A549 (cell line): Measurements from ENCODE around the gene CTCF. TPM values are rescaled to one million over a fixed set of nuclear protein-coding genes. Genes with fewer than 3 reads are reported as not detected.

Source experiments
- ATAC-seq, 2 experiments: fragments of 200-7000 bp in 1 of 2; fragments of >200 bp in 1 of 2; cut with Nextera tagmentation in 1 of 2; cut with Tn5 transposase in 1 of 2; 3 replicates each; pipeline versions ENCODE4 v1.8.0 to v1.9.1; 2018 to 2020; ENCODE audit warnings: mild to moderate bottlenecking in 1 of 2, moderate library complexity in 1 of 2
- CTCF ChIA-PET: fragments of 300-600 bp; sonication (Branson Sonifier 250); formaldehyde crosslinking; extraction: SDS; loops from one replicate; lab custom pipeline; 2021; ENCODE audit warnings: antibody characterized with exemption, inconsistent platforms; lab: Yijun Ruan, JAX
- POLR2A ChIA-PET: fragments of 350-600 bp; formaldehyde crosslinking; extraction: SDS; loops from one replicate; lab custom pipeline; 2021; ENCODE audit warnings: antibody characterized with exemption, inconsistent platforms; lab: Yijun Ruan, JAX
- DNase-seq, 2 experiments: peaks; one replicate each; pipeline versions ENCODE4 v3.0.0 to v3.0.0-alpha.2; 2011 to 2016; ENCODE audit warnings: low read depth in 1 of 2, low spot score in 1 of 2
- FAIRE-seq: peaks from 2 replicates; lab custom pipeline; 2011; peaks lifted over from hg19 to GRCh38; lab: Jason Lieb, UNC
- H3K27ac ChIP-seq, 2 experiments: fragments of >200 bp; sonication (Bioruptor Twin); formaldehyde crosslinking; 3 replicates each; pipeline ENCODE4 v1.5.1; 2016 to 2017
- H3K4me1 ChIP-seq: fragments of >200 bp; sonication (Bioruptor Twin); formaldehyde crosslinking; 3 replicates; pipeline ENCODE4 v1.6.1; 2016
- H3K4me2 ChIP-seq: fragments of >200 bp; sonication (Bioruptor Twin); formaldehyde crosslinking; 3 replicates; pipeline ENCODE4 v1.6.1; 2016
- H3K4me3 ChIP-seq: fragments of >200 bp; sonication (Bioruptor Twin); formaldehyde crosslinking; 3 replicates; pipeline ENCODE4 v1.5.1; 2016
- H3K9me3 ChIP-seq: fragments of >200 bp; sonication (Bioruptor Twin); formaldehyde crosslinking; 3 replicates; pipeline ENCODE4 v1.6.1; 2016
- BHLHE40 ChIP-seq: IDR thresholded peaks from 2 replicates; pipeline ENCODE4 v1.6.1; 2012; ENCODE audit warnings: low read depth, low read length, inconsistent platforms
- EHF ChIP-seq: fragments of 250-450 bp; sonication (Bioruptor Pico); IDR thresholded peaks from 2 replicates; pipeline ENCODE4 v1.5.0; 2020; ENCODE audit warnings: mild to moderate bottlenecking
- EP300 ChIP-seq, 2 experiments: fragments of >200 bp; sonication (Bioruptor Twin); formaldehyde crosslinking; IDR thresholded peaks; 2 replicates in 1 of 2; 3 replicates in 1 of 2; pipeline ENCODE4 v1.6.1; 2016 to 2017
- ESRRA ChIP-seq: fragments of 150-350 bp; IDR thresholded peaks from 2 replicates; pipeline ENCODE4 v1.6.1; 2014; ENCODE audit warnings: mild to moderate bottlenecking, low read length, borderline replicate concordance
- FOSL2 ChIP-seq, 2 experiments: fragments of 450-650 bp in 1 of 2; fragments of >200 bp in 1 of 2; sonication (Bioruptor Twin) in 1 of 2; formaldehyde crosslinking; IDR thresholded peaks; 2 replicates each; pipeline versions ENCODE4 v1.5.0 to v1.6.1; 2016 to 2020; ENCODE audit warnings: mild to moderate bottlenecking in 1 of 2, moderate library complexity in 1 of 2
- HOXA7 ChIP-seq: fragments of 250-450 bp; sonication (Bioruptor Pico); IDR thresholded peaks from 2 replicates; pipeline ENCODE4 v1.5.0; 2020; ENCODE audit warnings: mild to moderate bottlenecking, moderate library complexity
- HOXB13 ChIP-seq: fragments of 250-450 bp; sonication (Bioruptor Pico); IDR thresholded peaks from 2 replicates; pipeline ENCODE4 v1.5.0; 2020; ENCODE audit warnings: low read depth, mild to moderate bottlenecking, moderate library complexity
- JUN ChIP-seq, 2 experiments: fragments of >200 bp; sonication (Bioruptor Twin); formaldehyde crosslinking; IDR thresholded peaks; 2 replicates in 1 of 2; 3 replicates in 1 of 2; pipeline ENCODE4 v1.6.1; 2016 to 2017
- KDM5A ChIP-seq: fragments of 200-600 bp; sonication (generic); IDR thresholded peaks from 2 replicates; pipeline ENCODE4 v1.6.1; 2016; ENCODE audit warnings: antibody characterized with exemption, mild to moderate bottlenecking
- MAZ ChIP-seq: fragments of 150-350 bp; IDR thresholded peaks from 2 replicates; pipeline ENCODE4 v1.6.1; 2014; ENCODE audit warnings: antibody characterized with exemption, low read depth, low read length, borderline replicate concordance
- MYC ChIP-seq: IDR thresholded peaks from 2 replicates; pipeline ENCODE4 v1.6.1; 2012; ENCODE audit warnings: mild to moderate bottlenecking, inconsistent platforms, low read length, improper control_type of control experiment, borderline replicate concordance
- POLR2AphosphoS2 ChIP-seq: conservative IDR thresholded peaks from 2 replicates; pipeline ENCODE4 v1.6.1; 2012; ENCODE audit warnings: low read length, improper control_type of control experiment, inconsistent platforms
- RAD21 ChIP-seq, 2 experiments: fragments of >200 bp in 1 of 2; sonication (Bioruptor Twin) in 1 of 2; formaldehyde crosslinking in 1 of 2; IDR thresholded peaks in 1 of 2; conservative IDR thresholded peaks in 1 of 2; 2 replicates in 1 of 2; 3 replicates in 1 of 2; pipeline ENCODE4 v1.6.1; 2012 to 2018; ENCODE audit warnings: inconsistent platforms in 1 of 2
- RCOR1 ChIP-seq: fragments of 150-350 bp; IDR thresholded peaks from 2 replicates; pipeline ENCODE4 v1.6.1; 2014; ENCODE audit warnings: antibody characterized with exemption, low read length, low read depth
- SREBF2 ChIP-seq: fragments of 450-650 bp; IDR thresholded peaks from 2 replicates; pipeline ENCODE4 v1.6.1; 2014; ENCODE audit warnings: mild to moderate bottlenecking, moderate library complexity
- ZC3H11A ChIP-seq: fragments of 450-650 bp; IDR thresholded peaks from 2 replicates; pipeline ENCODE4 v1.6.1; 2014; ENCODE audit warnings: antibody characterized with exemption, mild to moderate bottlenecking
- WGBS: methylation state at CpG from one replicate; pipeline ENCODE4 v1.1.6; 2017; ENCODE audit errors: missing lambda C conversion rate; 5-methylcytosine and 5-hydroxymethylcytosine counted together
- polyA plus RNA-seq, 4 experiments: library from polyadenylated mRNA; depleted of rRNA in 3 of 4; stranded (reverse); fragments of >200 nt; fragmentation: RNase III in 1 of 4; extraction: RNeasy Plus Mini Kit Qiagen cat#74134 plus additional on column Dnase treatment in 1 of 4; gene quantifications; 2 replicates in 3 of 4; 3 replicates in 1 of 4; pipeline ENCODE4 v1.2.3, GENCODE V29; 2011 to 2017
- TF ChIP-seq, protein P1 (sequence below): fragments of 200-600 bp; sonication (generic); IDR thresholded peaks from 2 replicates; pipeline ENCODE4 v1.6.1; 2016; ENCODE audit warnings: antibody characterized with exemption, mild to moderate bottlenecking, moderate library complexity
- TF ChIP-seq, protein P2 (sequence below): fragments of 150-350 bp; IDR thresholded peaks from 2 replicates; pipeline ENCODE4 v1.6.1; 2014; ENCODE audit warnings: low read depth, mild to moderate bottlenecking, low read length

The CTCF gene
- polyA plus RNA-seq, 2 of the 4 experiments (the other 2 are of a cell fraction), result 42.5 to 58.4 TPM

DNA sequence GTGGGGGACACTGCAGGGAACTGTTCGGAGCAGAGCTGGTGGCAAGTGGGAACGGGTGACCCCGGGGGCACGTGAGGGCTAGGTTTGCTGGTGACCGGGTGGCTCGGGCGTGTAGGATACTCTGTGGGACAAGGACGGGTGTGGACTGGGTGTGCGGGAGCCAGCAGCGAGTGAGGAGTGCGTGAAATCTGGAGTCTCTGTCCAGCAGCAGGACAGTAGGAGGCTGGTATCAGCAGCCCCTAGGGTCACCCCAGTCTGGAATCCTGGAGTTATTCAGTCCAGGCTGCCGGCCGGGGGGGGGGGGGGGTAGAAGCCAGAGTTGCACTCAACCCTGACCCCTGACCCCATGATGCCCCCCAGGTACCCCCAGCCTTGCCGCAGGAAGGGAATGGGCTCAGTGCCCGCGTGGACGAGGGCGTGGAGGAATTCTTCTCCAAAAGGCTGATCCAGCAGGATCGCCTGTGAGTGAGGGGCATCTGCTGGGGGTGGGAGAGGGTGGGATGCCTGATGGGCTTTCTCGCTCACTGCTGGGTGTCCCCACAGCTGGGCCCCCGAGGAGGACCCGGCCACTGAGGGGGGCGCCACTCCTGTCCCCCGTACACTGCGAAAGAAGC, 91.6 kb downstream of the CTCF start:
- POLR2A ChIA-PET, result no interaction called here
- peak; percentile 16 to 47; a peak in 3 of 6 replicates for ATAC-seq
- H3K4me3 ChIP-seq, result peak overlapping the region; percentile 58
- no peaks in the 10 kb centered on the region for H3K9me3 ChIP-seq
- 45% methylated on average over 22 of the region's 25 CpGs for WGBS
- TF ChIP-seq FOSL2 (IDR thresholded peaks at IDR 0.05) (no peak), FOSL2 (CRISPR knock-in tag; IDR thresholded peaks at IDR 0.05) (no peak), MYC (no peak)
- TF ChIP-seq, protein P1, sequence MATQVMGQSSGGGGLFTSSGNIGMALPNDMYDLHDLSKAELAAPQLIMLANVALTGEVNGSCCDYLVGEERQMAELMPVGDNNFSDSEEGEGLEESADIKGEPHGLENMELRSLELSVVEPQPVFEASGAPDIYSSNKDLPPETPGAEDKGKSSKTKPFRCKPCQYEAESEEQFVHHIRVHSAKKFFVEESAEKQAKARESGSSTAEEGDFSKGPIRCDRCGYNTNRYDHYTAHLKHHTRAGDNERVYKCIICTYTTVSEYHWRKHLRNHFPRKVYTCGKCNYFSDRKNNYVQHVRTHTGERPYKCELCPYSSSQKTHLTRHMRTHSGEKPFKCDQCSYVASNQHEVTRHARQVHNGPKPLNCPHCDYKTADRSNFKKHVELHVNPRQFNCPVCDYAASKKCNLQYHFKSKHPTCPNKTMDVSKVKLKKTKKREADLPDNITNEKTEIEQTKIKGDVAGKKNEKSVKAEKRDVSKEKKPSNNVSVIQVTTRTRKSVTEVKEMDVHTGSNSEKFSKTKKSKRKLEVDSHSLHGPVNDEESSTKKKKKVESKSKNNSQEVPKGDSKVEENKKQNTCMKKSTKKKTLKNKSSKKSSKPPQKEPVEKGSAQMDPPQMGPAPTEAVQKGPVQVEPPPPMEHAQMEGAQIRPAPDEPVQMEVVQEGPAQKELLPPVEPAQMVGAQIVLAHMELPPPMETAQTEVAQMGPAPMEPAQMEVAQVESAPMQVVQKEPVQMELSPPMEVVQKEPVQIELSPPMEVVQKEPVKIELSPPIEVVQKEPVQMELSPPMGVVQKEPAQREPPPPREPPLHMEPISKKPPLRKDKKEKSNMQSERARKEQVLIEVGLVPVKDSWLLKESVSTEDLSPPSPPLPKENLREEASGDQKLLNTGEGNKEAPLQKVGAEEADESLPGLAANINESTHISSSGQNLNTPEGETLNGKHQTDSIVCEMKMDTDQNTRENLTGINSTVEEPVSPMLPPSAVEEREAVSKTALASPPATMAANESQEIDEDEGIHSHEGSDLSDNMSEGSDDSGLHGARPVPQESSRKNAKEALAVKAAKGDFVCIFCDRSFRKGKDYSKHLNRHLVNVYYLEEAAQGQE, result peak; percentile 44; the same call in 1 of the 2 replicates
- peak overlapping the region; percentile 99 for H3K4me2 ChIP-seq
- FAIRE-seq, result no peak
- CTCF ChIA-PET, result interaction anchor here (0.5 to 17.9 kb wide), 4 partner anchors 9 to 131 kb away, joined by 4 to 205 read pairs (median 28); partner anchors contain the start of gene CARMIL2
- no peak for DNase-seq
- peaks cover 10% of the 10 kb centered on the region; the same call in 2 of the 3 replicates for H3K4me1 ChIP-seq
- peak overlapping the region in 1 of 2 experiments; percentile 46; a peak in 3 of 6 replicates for H3K27ac ChIP-seq

DNA sequence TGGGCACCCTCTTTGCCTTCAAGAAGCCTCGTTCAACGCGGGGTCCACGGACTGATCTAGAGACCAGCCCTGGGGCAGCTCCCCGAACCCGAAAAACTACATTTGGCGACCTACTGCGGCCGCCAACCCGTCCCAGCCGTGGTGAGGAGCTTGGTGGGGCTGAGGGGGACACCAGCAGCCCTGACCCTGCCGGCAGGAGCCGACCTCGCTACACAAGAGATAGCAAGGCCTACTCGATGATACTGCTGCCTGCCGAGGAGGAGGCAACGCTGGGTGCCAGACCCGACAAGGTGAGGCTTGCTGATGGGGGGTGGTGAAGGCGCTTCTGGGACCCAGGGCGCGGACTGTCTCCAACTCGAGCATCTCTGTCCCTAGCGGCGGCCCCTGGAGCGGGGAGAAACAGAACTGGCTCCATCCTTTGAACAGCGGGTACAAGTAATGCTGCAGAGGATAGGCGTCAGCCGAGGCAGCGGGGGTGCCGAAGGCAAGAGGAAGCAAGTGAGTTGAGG, 92.1 kb downstream of the CTCF start:
- H3K4me2 ChIP-seq, result no peak overlapping the region
- no peak for FAIRE-seq
- WGBS, result 69% methylated on average over 7 of the region's 30 CpGs
- no peak overlapping the region for H3K27ac ChIP-seq
- no peaks in the 10 kb centered on the region for H3K9me3 ChIP-seq
- POLR2A ChIA-PET, result no interaction called here
- ATAC-seq, result peak in 1 of 2 experiments; percentile 9; a peak in 2 of 6 replicates
- H3K4me3 ChIP-seq, result no peak overlapping the region
- TF ChIP-seq EP300 (IDR thresholded peaks at IDR 0.05) (no peak), SREBF2 (no peak), POLR2AphosphoS2 (no peak), ZC3H11A (no peak), HOXB13 (CRISPR knock-in tag) (no peak), FOSL2 (IDR thresholded peaks at IDR 0.05) (no peak), FOSL2 (CRISPR knock-in tag; IDR thresholded peaks at IDR 0.05) (no peak)
- CTCF ChIA-PET, result interaction anchor here (0.5 to 17.9 kb wide), 4 partner anchors 10 to 132 kb away, joined by 4 to 205 read pairs (median 28); partner anchors contain the start of gene CARMIL2
- peaks cover 15% of the 10 kb centered on the region; the same call in 2 of the 3 replicates for H3K4me1 ChIP-seq
- no peak for DNase-seq

DNA sequence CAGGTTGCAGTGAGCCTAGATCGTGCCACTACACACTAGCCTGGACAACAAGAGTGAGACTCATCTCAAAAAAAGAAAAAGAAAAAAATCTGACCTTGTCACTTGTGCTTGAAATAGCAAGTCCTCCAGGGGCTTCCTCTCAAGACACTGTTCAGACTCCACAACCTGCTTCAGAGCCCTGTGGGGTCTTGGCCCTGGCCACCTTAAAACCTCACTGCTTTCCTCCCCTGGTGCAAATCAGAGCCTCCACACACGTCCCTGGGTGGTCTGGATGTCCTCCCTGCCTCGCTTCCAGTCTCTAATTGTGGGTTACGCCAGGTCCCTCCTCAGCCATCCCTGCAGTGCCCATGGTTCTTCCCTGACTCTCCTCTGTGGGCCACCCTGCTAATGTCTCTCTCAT, 93.0 kb downstream of the CTCF start:
- Histone ChIP-seq H3K4me1 (peaks cover 15% of the 10 kb centered on the region; the same call in 2 of the 3 replicates), H3K4me2 (no peak overlapping the region), H3K4me3 (no peak overlapping the region), H3K27ac (no peak overlapping the region), H3K9me3 (no peaks in the 10 kb centered on the region)
- FAIRE-seq (no peak), ATAC-seq (no peak), DNase-seq (no peak)
- no peak for TF ChIP-seq BHLHE40
- no peak for TF ChIP-seq JUN (IDR thresholded peaks at IDR 0.05)
- no peak for TF ChIP-seq RAD21 (conservative IDR thresholded peaks at IDR 0.05 in 1 of 2, IDR thresholded peaks at IDR 0.05 in 1 of 2)
- no peak for TF ChIP-seq ESRRA
- TF ChIP-seq RCOR1, result no peak
- no peak for TF ChIP-seq MAZ
- no peak for TF ChIP-seq EHF (CRISPR knock-in tag)
- TF ChIP-seq, protein P2, sequence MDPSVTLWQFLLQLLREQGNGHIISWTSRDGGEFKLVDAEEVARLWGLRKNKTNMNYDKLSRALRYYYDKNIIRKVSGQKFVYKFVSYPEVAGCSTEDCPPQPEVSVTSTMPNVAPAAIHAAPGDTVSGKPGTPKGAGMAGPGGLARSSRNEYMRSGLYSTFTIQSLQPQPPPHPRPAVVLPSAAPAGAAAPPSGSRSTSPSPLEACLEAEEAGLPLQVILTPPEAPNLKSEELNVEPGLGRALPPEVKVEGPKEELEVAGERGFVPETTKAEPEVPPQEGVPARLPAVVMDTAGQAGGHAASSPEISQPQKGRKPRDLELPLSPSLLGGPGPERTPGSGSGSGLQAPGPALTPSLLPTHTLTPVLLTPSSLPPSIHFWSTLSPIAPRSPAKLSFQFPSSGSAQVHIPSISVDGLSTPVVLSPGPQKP, result no peak
- TF ChIP-seq KDM5A, result no peak
- TF ChIP-seq HOXA7 (CRISPR knock-in tag), result no peak
- POLR2A ChIA-PET, result no interaction called here
- 76% methylated on average over 4 of the region's 4 CpGs for WGBS
- CTCF ChIA-PET, result interaction anchor here (1.1 to 8.6 kb wide), 4 partner anchors 11 to 109 kb away, joined by 4 to 51 read pairs (median 5); partner anchors contain the start of gene CARMIL2
